Psoas muscle (tissue), 8 donors: Measurements from ENCODE around the gene RILPL2. TPM values are rescaled to one million over a fixed set of nuclear protein-coding genes. Genes with fewer than 3 reads are reported as not detected.
"Not testable (repeated sequence)": the region's sequence is repeated elsewhere in the genome, so short reads cannot be mapped to it uniquely, and the experiment has no call there.

ENCODE experiments used
- ATAC-seq, 4 donors: fragments of 200-7000 bp; cut with Tn5 transposase; one replicate each; pipeline ENCODE4 v1.9.1; 2020; ENCODE audit warnings: moderate library complexity in 3 of 4, mild to moderate bottlenecking in 2 of 4
- DNase-seq, 2 donors: peaks; one replicate each; pipeline ENCODE4 v3.0.0-alpha.2; 2020
- H3K27ac ChIP-seq: fragments of 200-600 bp; one replicate; pipeline ENCODE4 v1.8.0; 2022
- H3K27me3 ChIP-seq, 3 donors: fragments of 200-600 bp in 1 of 3; one replicate each; pipeline versions ENCODE4 v1.6.1 to v1.8.0; 2013 to 2022; ENCODE audit warnings: low read length in 2 of 3, mild to moderate bottlenecking in 2 of 3, moderate library complexity in 1 of 3; ENCODE audit not compliant: insufficient read depth in 3 of 3
- H3K36me3 ChIP-seq, 2 donors: fragments of 200-600 bp in 1 of 2; one replicate each; pipeline versions ENCODE4 v1.6.1 to v1.8.0; 2013 to 2022; ENCODE audit warnings: low read depth in 1 of 2, mild to moderate bottlenecking in 1 of 2, moderate library complexity in 1 of 2; ENCODE audit not compliant: insufficient read depth in 1 of 2
- H3K4me1 ChIP-seq: fragments of 200-600 bp; one replicate; pipeline ENCODE4 v1.8.0; 2022
- H3K4me3 ChIP-seq: fragments of 200-600 bp; one replicate; pipeline ENCODE4 v1.8.0; 2022; ENCODE audit warnings: mild to moderate bottlenecking
- H3K9me3 ChIP-seq: fragments of 200-600 bp; one replicate; pipeline ENCODE4 v1.8.0; 2022
- WGBS, 3 donors: extraction: QIAGEN DNeasy Blood & Tissue Kit; methylation state at CpG; one replicate each; pipeline versions ENCODE4 v1.1.6 to v1.1.7; 2013; 5-methylcytosine and 5-hydroxymethylcytosine counted together
- intact Hi-C, 2 donors: fragments of 100-400 bp; cut with DNase I; formaldehyde crosslinking; loops; one replicate each; pipeline versions ENCODE4 v1.11.0 to v1.14.2; 2022
- polyA plus RNA-seq, 3 donors: library from polyadenylated mRNA; stranded (reverse); fragments of 200-250 nt; gene quantifications; one replicate each; pipeline ENCODE4 v1.2.3, GENCODE V29; 2013
- total RNA-seq, 4 donors: library from RNA; stranded (reverse); fragmentation: NEBNext Ultra II Directional in 2 of 4; extraction: Animal tissue kit (Norgen Biotek cat#: 25700) in 2 of 4; gene quantifications; one replicate each; pipeline versions ENCODE4 v1.2.1 to v1.2.4, GENCODE V29; 2021 to 2023
- TF ChIP-seq, protein P1 (sequence below): fragments of 200-600 bp; IDR thresholded peaks from one replicate; pipeline ENCODE4 v1.8.0; 2022; ENCODE audit warnings: antibody characterized with exemption
- donor health status: healthy with polysubstance abuse.
- donor health status: DM: no; HTN: no; CAD: no; lungs with moderate emphysema.
- donor health status: Bipolar disorder and iron deficiency.
- donor health status: healthy.
- donor health status: DM: yes; HTN: yes; CAD: no.
- donor health status: DM: no; HTN: no; CAD: no.
- donor health status: DM: no; HTN: no; CAD: no.
- donor health status: DM: yes; HTN: yes; CAD: no.

RILPL2 gene
- total and polyA plus RNA-seq, 7 donors: 0.69 to 1.6 (median 1.1) TPM

DNA sequence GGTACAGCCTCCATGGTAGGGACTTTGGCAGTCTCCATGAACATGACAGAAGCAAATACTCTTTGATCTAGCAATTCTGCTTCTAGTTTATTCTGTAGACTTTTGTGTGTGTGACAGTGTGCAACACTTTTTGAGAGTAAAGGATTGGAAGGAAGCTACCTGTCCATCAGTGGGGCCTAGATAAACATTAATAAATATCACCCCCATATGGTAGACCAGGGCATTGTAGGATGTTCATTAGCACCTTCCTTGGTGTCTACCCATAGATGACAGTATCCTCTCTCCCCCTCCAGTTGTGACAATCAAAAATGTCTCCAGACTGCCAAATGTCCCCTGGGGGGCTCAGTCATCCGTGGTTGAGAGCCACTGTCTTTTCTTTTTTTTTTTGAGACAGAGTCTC lies 32.3 kb upstream of the RILPL2 start:
- WGBS, 3 donors: 12 to 19% (median 18%) methylated on average over 1 of the region's 1 CpG
- Histone ChIP-seq H3K4me3 (no peak overlapping the region), H3K36me3 (peaks cover 2 to 79% of the 10 kb centered on the region in 2 donors), H3K9me3 (no peaks in the 10 kb centered on the region), H3K27ac (no peak overlapping the region), H3K4me1 (peaks cover 28% of the 10 kb centered on the region), H3K27me3 (no peaks in the 10 kb centered on the region)
- no peak for ATAC-seq
- TF ChIP-seq, protein P1, sequence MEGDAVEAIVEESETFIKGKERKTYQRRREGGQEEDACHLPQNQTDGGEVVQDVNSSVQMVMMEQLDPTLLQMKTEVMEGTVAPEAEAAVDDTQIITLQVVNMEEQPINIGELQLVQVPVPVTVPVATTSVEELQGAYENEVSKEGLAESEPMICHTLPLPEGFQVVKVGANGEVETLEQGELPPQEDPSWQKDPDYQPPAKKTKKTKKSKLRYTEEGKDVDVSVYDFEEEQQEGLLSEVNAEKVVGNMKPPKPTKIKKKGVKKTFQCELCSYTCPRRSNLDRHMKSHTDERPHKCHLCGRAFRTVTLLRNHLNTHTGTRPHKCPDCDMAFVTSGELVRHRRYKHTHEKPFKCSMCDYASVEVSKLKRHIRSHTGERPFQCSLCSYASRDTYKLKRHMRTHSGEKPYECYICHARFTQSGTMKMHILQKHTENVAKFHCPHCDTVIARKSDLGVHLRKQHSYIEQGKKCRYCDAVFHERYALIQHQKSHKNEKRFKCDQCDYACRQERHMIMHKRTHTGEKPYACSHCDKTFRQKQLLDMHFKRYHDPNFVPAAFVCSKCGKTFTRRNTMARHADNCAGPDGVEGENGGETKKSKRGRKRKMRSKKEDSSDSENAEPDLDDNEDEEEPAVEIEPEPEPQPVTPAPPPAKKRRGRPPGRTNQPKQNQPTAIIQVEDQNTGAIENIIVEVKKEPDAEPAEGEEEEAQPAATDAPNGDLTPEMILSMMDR: no peak
- no peak for DNase-seq
- intact Hi-C loops: no loop called here

- H3K27ac ChIP-seq: peak overlapping the region; percentile 51
- H3K27me3 ChIP-seq: no peaks in the 10 kb centered on the region
- intact Hi-C loops: no loop called here
- H3K36me3 ChIP-seq: peaks cover 0 to 54% of the 10 kb centered on the region in 2 donors
- no peak for DNase-seq
- peak; percentile 49 to 75 (median 58) for ATAC-seq
- WGBS, 3 donors: 25 to 38% (median 32%) methylated on average over 4 of the region's 4 CpGs
- H3K4me3 ChIP-seq: no peak overlapping the region
- TF ChIP-seq, protein P1: no peak
- H3K4me1 ChIP-seq: peaks cover 20% of the 10 kb centered on the region
- no peaks in the 10 kb centered on the region for H3K9me3 ChIP-seq
Measured at GRCh38 chr12:123465084-123465483, 28.6 kb upstream of the RILPL2 start.

DNA sequence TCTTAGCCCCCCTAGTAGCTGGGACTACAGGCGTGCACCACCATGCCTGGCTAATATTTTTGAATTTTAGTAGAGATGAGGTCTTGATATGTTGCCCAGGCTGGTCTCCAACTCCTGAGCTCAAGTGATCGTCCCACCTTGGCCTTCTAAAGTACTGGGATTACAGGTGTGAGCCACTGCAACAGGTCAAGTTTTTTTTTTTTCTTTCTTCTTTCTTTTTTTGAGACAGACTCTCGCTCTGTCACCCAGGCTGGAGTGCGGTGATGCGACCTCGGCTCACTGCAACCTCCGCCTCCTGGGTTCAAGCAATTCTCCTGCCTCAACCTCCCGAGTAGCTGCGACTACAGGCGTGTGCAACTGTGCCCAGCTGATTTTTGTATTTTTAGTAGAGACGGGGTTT lies 26.7 kb upstream of the RILPL2 start:
- DNase-seq, ATAC-seq, H3K27ac ChIP-seq, intact Hi-C loops, H3K9me3 ChIP-seq, H3K27me3 ChIP-seq, H3K4me3 ChIP-seq: not testable (repeated sequence)
- WGBS, 3 donors: 89 to 95% (median 90%) methylated on average over 11 of the region's 11 CpGs
- Histone ChIP-seq H3K36me3 (peaks cover 0 to 43% of the 10 kb centered on the region in 2 donors), H3K4me1 (peaks cover 31% of the 10 kb centered on the region)

DNA sequence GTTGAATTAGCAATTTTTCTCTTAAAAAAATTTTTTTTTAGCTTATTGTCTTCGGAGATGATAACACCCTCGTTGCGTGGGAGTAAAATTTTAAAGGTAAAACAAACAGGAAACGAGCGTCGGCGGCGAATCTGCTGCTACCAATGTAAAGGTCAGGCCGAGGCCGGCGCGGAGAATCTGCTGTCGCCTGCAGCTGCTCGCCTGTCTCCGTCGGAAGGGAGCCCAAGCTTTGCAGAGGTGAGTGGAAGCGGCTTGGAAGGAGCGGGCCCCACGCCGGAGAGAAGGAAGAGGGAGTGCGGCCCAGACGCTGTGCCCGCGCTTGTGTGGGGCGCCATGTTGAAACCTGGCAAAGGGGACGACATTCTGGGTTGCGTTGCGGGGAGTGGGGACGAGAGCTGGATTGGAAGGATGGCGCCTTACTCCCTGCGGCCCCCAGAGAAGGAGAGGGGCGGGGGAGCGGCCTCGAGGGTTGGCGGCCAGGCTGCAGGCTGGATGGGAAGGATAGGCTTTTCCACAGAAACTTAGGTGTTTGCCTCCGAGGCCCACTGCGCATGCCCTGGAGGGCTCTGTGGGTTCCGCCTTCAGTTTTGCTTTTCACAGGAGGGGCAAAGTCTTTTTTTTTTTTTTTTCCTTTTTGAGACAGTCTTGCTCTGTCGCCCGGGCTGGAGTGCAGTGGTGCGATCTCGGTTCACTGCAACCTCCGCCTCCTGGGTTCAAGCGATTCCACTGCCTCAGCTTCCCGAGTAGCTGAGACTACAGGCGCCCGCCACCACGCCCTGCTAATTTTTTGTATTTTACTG lies 21.7 kb upstream of the RILPL2 start, which contains the start of gene SNRNP35:
Gene SNRNP35 (plus strand): TSS at position 160 of the 800 bp plus-strand sequence. CDS start 7,402 bp downstream, outside the sequence.
- WGBS, 3 donors: 0 to 1% (median 0%) methylated on average over 46 to 48 of the region's 48 CpGs

DNA sequence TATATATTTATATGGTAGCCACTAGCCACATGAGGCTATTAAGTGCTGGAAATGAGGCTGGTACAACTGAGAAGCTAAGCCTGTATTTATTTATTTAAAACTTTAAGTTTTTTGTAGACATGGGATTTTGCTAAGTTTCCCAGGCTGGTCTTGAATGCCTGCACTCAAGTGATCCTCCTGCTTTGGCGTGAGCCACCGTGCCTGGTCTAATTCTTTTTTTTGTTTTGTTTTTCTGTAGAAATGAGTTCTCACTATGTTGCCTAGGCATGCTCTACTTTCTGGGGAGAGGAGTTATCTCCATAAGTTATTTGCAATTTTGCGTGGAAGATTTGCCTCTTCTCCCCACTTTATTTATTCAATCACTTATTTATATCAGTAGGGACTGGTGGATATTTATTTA lies 16.7 kb upstream of the RILPL2 start:
- ATAC-seq: no peak

More for the DNA sequence above, 21.7 kb upstream of the RILPL2 start, which contains the start of gene SNRNP35:
- Histone ChIP-seq H3K4me3 (peak within 1 kb of the TSS; percentile 96), H3K4me1 (peaks cover 12% of the 10 kb centered on the region), H3K27ac (peak within 1 kb of the TSS; percentile 99), H3K27me3 (no peaks in the 10 kb centered on the region), H3K36me3 (peaks cover 0 to 7% of the 10 kb centered on the region in 2 donors), H3K9me3 (no peaks in the 10 kb centered on the region)
- peak; percentile 86 to 90 for DNase-seq
- TF ChIP-seq, protein P1: no peak
- intact Hi-C loops: loop anchor here in 1 of 2 donors (5.0 kb wide), 2 partner anchors 74 to 124 kb away; partner anchors contain the start of genes RILPL1 and TMED2
- ATAC-seq: peak; percentile 67 to 84 (median 76)

DNA sequence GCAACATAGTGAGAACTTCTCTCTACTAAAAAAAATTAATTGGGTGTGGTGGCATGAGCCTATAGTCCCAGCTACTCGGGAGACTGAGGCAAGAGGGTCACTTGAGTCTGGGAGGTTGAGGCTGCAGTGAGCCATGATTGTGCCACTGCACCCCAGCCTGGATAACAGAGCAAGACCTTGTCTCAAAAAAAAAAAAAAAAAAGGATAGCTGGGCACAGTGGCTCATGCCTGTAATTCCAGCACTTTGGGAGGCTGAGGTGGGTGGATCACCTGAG lies 15.7 kb upstream of the RILPL2 start:
- ATAC-seq: peak in 3 of 4 donors; percentile 10 to 16 (median 13)
- H3K9me3 ChIP-seq, intact Hi-C loops: not testable (repeated sequence)

More for the DNA sequence above, 16.7 kb upstream of the RILPL2 start:
- WGBS, 3 donors: 38 to 45% (median 45%) methylated on average over 3 of the region's 3 CpGs
- DNase-seq: no peak
- Histone ChIP-seq H3K27ac (no peak overlapping the region), H3K4me3 (no peak overlapping the region), H3K9me3 (no peaks in the 10 kb centered on the region), H3K27me3 (no peaks in the 10 kb centered on the region), H3K36me3 (no peaks in the 10 kb centered on the region), H3K4me1 (no peaks in the 10 kb centered on the region)
- TF ChIP-seq, protein P1: no peak
- intact Hi-C loops: no loop called here

More for the DNA sequence above, 15.7 kb upstream of the RILPL2 start:
- H3K4me1 ChIP-seq, DNase-seq, H3K27ac ChIP-seq, H3K4me3 ChIP-seq, H3K36me3 ChIP-seq, H3K27me3 ChIP-seq: not testable (repeated sequence)
- WGBS, 3 donors: 31 to 90% (median 46%) methylated on average over 1 of the region's 1 CpG
